ENCODE results near the gene ST3GAL4. TPM values are rescaled to one million over a fixed set of nuclear protein-coding genes. Genes with fewer than 3 reads are reported as not detected.

ST3GAL4 gene
- total and polyA plus RNA-seq, 7 experiments from 2014 or later, result 2.7 to 13.4 (median 4.1) TPM

DNA sequence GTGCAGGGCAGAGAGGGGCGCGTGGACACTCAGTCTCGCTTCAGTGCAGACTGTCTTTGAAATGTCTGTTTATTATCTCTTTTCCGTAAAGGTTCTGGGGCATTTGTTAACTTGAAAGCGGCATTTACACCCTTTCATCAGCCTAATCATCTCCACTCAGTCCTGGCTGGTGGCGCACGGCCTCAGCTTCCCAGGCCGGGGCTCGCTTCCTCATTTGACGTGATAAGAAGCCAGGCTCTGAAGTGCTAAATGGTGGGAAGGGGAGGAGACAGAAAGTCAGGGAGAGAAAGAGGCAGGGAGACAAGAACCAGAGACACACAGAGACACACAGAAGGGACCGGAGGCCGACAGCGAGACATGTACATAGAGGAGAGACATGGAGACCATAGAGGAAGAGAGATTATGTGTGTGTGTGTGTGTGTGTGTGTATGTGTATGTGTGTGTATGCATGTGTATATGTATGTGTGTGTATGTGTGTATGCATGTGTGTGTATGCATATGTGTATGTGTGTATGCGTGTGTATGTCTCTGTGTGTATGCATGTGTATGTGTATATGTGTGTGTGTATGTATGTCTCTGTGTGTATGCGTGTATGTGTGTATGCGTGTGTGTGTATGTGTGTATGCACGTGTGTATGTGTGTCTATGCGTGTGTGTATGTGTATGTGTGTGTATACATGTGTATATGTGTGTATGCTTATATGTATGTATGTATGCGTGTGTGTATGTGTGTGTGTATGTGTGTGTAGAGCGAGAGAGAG is 101.5 kb downstream of the ST3GAL4 start:
- Mint-ChIP-seq H3K4me3 (no peak overlapping the region), H3K9me3 (no peaks in the 10 kb centered on the region), H3K27ac (no peak overlapping the region), H3K27me3 (peaks cover 0 to 11% (median 4%) of the 10 kb centered on the region in 5 donors), H3K36me3 (no peaks in the 10 kb centered on the region), H3K4me1 (no peaks in the 10 kb centered on the region)
- Histone ChIP-seq H3K9me3 (ENCODE audit: control insufficient read depth in 2 of 3, low read length in 3 of 3) (no peaks in the 10 kb centered on the region), H3K4me3 (ENCODE audit: low read length) (no peak overlapping the region), H3K27me3 (ENCODE audit: control insufficient read depth in 2 of 2, insufficient read depth in 2 of 2, low read length in 2 of 2) (no peaks in the 10 kb centered on the region), H3K36me3 (ENCODE audit: control insufficient read depth in 2 of 3, insufficient read depth in 3 of 3, low read length in 3 of 3) (no peaks in the 10 kb centered on the region), H3K4me1 (ENCODE audit: control insufficient read depth in 2 of 2, insufficient read depth in 2 of 2, low read length in 2 of 2) (no peaks in the 10 kb centered on the region), H3K27ac (ENCODE audit: low read depth, low read length) (no peak overlapping the region)
- POLR2A ChIA-PET, result no interaction called here
- DNase-seq (no peak), ATAC-seq (peak; percentile 19)
- CTCF ChIA-PET, result no interaction called here
- intact Hi-C loops (cut with micrococcal nuclease), result no loop called here

DNA sequence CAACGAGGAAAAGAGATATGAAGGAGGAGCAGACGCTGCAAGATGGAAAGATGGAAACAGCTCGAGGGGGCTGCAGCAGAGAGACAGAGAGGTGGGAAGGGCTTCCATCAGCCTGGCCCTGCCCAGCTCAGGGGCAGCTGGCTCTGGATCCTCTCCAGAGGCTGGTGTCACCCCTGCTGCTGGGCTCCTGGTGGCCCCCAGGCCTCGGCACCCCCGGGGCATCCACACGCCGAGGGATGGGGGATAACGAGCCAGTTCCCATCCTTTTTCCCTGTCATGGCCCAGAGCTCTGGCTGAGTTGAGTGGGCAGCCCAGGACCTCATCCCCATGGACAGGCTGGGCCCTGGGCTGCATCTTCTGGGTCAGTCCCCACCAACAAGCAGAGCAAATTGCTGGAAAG is 102.3 kb downstream of the ST3GAL4 start:
- ChIA-PET CTCF (interaction anchor here (0.7 kb wide), 1 partner anchor 53 kb away, joined by 3 read pairs; no protein-coding TSS in a partner anchor), POLR2A (no interaction called here)
- no peaks in the 10 kb centered on the region for H3K36me3 ChIP-seq (ENCODE audit: control insufficient read depth in 2 of 3, insufficient read depth in 3 of 3, low read length in 3 of 3)
- peaks cover 0 to 11% (median 4%) of the 10 kb centered on the region in 5 donors for H3K27me3 Mint-ChIP-seq
- intact Hi-C loops (cut with micrococcal nuclease), result no loop called here
- no peak overlapping the region for H3K27ac ChIP-seq (ENCODE audit: low read depth, low read length)
- no peaks in the 10 kb centered on the region for H3K27me3 ChIP-seq (ENCODE audit: control insufficient read depth in 2 of 2, insufficient read depth in 2 of 2, low read length in 2 of 2)
- no peaks in the 10 kb centered on the region for H3K9me3 ChIP-seq (ENCODE audit: control insufficient read depth in 2 of 3, low read length in 3 of 3)
- H3K36me3 Mint-ChIP-seq, result no peaks in the 10 kb centered on the region
- no peak overlapping the region for H3K4me3 ChIP-seq (ENCODE audit: low read length)
- ATAC-seq (no peak), DNase-seq (no peak)
- H3K9me3 Mint-ChIP-seq, result no peaks in the 10 kb centered on the region
- no peaks in the 10 kb centered on the region for H3K4me1 Mint-ChIP-seq
- H3K4me3 Mint-ChIP-seq, result no peak overlapping the region
- H3K4me1 ChIP-seq (ENCODE audit: control insufficient read depth in 2 of 2, insufficient read depth in 2 of 2, low read length in 2 of 2), result no peaks in the 10 kb centered on the region
- H3K27ac Mint-ChIP-seq, result no peak overlapping the region

DNA sequence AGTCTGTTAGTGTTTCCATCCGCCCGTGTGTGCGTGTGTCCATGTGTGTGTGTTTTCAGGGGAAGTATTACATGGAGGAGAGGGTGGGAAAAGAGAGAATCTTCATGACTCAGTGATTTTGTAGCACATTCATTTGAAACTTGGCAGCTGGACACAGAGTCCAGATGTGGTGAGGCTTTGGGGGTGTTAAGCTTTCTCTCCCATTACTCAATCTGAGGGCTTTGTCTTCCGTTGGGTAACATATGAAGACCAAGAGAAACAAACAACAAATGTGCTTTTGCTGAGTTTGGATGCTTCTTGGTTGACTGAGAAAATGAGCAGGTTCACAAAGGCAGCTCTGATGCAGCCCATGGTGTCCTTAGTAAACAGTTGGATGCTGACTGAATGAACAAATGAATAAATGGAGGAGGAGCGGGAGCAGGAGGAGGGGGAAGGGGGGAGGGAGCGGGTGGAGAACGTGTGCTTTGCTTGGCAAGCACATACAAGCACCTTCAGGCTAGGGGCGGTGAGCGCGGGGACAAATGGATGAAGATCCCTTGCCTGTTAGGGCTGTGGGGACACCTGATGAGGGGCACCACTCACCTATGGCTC is 104.3 kb downstream of the ST3GAL4 start:
- no peak overlapping the region for H3K4me3 Mint-ChIP-seq
- ChIA-PET CTCF (interaction anchor here (1.6 kb wide), 1 partner anchor 21 kb away, joined by 7 read pairs; no protein-coding TSS in a partner anchor), POLR2A (no interaction called here)
- H3K36me3 Mint-ChIP-seq, result no peaks in the 10 kb centered on the region
- H3K27me3 Mint-ChIP-seq, result peaks cover 0 to 15% (median 4%) of the 10 kb centered on the region in 5 donors
- ATAC-seq, result no peak
- peaks cover 0 to 10% (median 4%) of the 10 kb centered on the region in 7 donors for H3K4me1 Mint-ChIP-seq
- H3K27ac Mint-ChIP-seq, result no peak overlapping the region
- Histone ChIP-seq H3K4me1 (ENCODE audit: control insufficient read depth in 2 of 2, insufficient read depth in 2 of 2, low read length in 2 of 2) (no peaks in the 10 kb centered on the region), H3K9me3 (ENCODE audit: control insufficient read depth in 2 of 3, low read length in 3 of 3) (peaks cover 0 to 4% (median 0%) of the 10 kb centered on the region in 3 experiments), H3K27me3 (ENCODE audit: control insufficient read depth in 2 of 2, insufficient read depth in 2 of 2, low read length in 2 of 2) (no peaks in the 10 kb centered on the region), H3K27ac (ENCODE audit: low read depth, low read length) (no peak overlapping the region), H3K36me3 (ENCODE audit: control insufficient read depth in 2 of 3, insufficient read depth in 3 of 3, low read length in 3 of 3) (no peaks in the 10 kb centered on the region), H3K4me3 (ENCODE audit: low read length) (no peak overlapping the region)
- intact Hi-C loops (cut with micrococcal nuclease), result no loop called here
- DNase-seq, result no peak
- H3K9me3 Mint-ChIP-seq, result peaks cover 0 to 5% (median 0%) of the 10 kb centered on the region in 11 donors

DNA sequence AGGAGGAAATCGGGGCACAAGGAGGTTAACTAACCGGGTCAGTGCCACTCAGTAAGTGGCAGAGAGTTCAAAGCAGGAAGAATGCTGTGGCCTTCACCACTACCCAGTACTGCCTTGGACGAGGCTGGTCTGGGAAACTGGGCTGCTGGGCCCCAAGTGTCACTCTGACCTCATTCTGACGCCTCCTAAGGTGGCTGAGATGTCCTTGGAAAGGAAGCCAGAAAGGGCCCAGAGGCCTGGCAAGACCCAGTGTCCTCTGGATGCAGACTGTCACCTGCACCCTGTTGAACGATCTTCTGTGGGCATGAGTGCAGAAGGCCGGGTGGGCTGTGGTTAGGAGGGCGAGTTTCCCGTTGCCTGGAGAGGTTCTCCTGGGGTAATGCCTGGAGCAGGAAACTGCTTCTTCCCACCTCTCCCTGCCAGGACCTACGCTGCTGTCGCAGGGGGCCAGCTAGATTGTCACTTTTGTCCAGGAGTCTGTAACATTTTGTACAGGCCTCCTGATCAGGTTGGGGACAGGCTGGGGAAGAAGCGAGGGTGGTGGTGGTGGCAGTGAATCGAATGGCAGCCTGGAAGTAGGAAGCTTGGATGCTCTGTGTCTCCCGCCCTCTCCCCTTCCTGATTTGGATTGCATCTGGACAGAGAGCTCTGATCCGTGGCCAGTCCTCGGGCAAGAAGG is 105.1 kb downstream of the ST3GAL4 start:
- intact Hi-C loops (cut with micrococcal nuclease), result no loop called here
- Mint-ChIP-seq H3K4me1 (peaks cover 0 to 18% (median 11%) of the 10 kb centered on the region in 7 donors), H3K27me3 (peaks cover 0 to 15% (median 4%) of the 10 kb centered on the region in 5 donors), H3K27ac (no peak overlapping the region), H3K36me3 (no peaks in the 10 kb centered on the region), H3K9me3 (peaks cover 0 to 5% (median 0%) of the 10 kb centered on the region in 11 donors), H3K4me3 (no peak overlapping the region)
- POLR2A ChIA-PET, result no interaction called here
- Histone ChIP-seq H3K9me3 (ENCODE audit: control insufficient read depth in 2 of 3, low read length in 3 of 3) (peaks cover 0 to 5% (median 0%) of the 10 kb centered on the region in 3 experiments), H3K27ac (ENCODE audit: low read depth, low read length) (no peak overlapping the region), H3K36me3 (ENCODE audit: control insufficient read depth in 2 of 3, insufficient read depth in 3 of 3, low read length in 3 of 3) (no peaks in the 10 kb centered on the region), H3K4me1 (ENCODE audit: control insufficient read depth in 2 of 2, insufficient read depth in 2 of 2, low read length in 2 of 2) (peaks cover 0 to 6% of the 10 kb centered on the region in 2 donors), H3K4me3 (ENCODE audit: low read length) (no peak overlapping the region), H3K27me3 (ENCODE audit: control insufficient read depth in 2 of 2, insufficient read depth in 2 of 2, low read length in 2 of 2) (no peaks in the 10 kb centered on the region)
- CTCF ChIA-PET, result interaction anchor here (1.9 kb wide), 1 partner anchor 20 kb away, joined by 7 read pairs; no protein-coding TSS in a partner anchor
- DNase-seq (no peak), ATAC-seq (no peak)

DNA sequence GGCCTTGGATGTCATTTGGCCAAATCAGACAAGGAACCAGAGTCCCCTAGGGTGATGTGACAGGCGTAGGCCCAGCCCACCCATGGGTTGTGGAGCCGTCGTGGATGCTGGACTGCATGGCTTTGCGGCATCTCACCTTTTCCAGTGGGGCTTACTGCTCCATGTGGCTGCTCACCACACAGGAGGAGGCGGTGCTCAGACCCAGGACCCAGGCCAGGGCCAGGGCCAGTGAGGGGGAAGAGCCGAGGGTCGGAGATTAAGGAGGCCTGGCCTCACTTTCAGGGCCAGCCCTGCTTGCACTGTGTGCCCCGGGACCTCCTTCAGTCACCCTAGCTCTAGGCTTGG is 105.6 kb downstream of the ST3GAL4 start:
- H3K4me1 ChIP-seq (ENCODE audit: control insufficient read depth in 2 of 2, insufficient read depth in 2 of 2, low read length in 2 of 2), result peaks cover 0 to 10% of the 10 kb centered on the region in 2 donors
- Mint-ChIP-seq H3K27me3 (peaks cover 0 to 12% (median 1%) of the 10 kb centered on the region in 5 donors), H3K9me3 (peaks cover 0 to 5% (median 2%) of the 10 kb centered on the region in 11 donors), H3K4me3 (no peak overlapping the region), H3K27ac (no peak overlapping the region), H3K4me1 (peaks cover 3 to 23% (median 17%) of the 10 kb centered on the region in 7 donors), H3K36me3 (no peaks in the 10 kb centered on the region)
- peaks cover 0 to 5% (median 0%) of the 10 kb centered on the region in 3 experiments for H3K9me3 ChIP-seq (ENCODE audit: control insufficient read depth in 2 of 3, low read length in 3 of 3)
- H3K4me3 ChIP-seq (ENCODE audit: low read length), result no peak overlapping the region
- ATAC-seq, result no peak
- intact Hi-C loops (cut with micrococcal nuclease), result no loop called here
- no peak for DNase-seq
- no peak overlapping the region for H3K27ac ChIP-seq (ENCODE audit: low read depth, low read length)
- no peaks in the 10 kb centered on the region for H3K36me3 ChIP-seq (ENCODE audit: control insufficient read depth in 2 of 3, insufficient read depth in 3 of 3, low read length in 3 of 3)
- H3K27me3 ChIP-seq (ENCODE audit: control insufficient read depth in 2 of 2, insufficient read depth in 2 of 2, low read length in 2 of 2), result no peaks in the 10 kb centered on the region
- CTCF ChIA-PET, result interaction anchor here (1.9 kb wide), 1 partner anchor 20 kb away, joined by 7 read pairs; no protein-coding TSS in a partner anchor
- POLR2A ChIA-PET, result no interaction called here

DNA sequence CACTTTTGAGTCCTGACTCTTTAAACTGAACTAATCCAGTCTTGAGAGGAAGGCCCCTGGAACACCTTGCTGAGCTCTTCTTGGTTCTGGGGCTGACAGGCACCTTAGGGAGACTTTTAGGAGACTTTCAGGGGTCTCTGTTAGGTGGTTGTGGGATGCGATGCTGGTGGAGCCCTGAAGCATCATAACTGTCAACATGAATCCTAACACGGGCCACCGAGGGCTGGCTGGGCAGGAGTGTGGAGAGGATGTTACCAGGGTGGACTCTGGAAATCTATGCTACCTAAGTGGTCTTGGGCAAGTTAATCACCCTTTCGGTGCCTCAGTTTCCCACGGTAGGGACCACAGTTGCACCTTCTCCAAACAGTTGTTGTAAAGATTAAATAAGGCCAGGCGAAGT is 106.5 kb downstream of the ST3GAL4 start:
- Mint-ChIP-seq H3K36me3 (no peaks in the 10 kb centered on the region), H3K27ac (no peak overlapping the region), H3K4me1 (peaks cover 10 to 30% (median 24%) of the 10 kb centered on the region in 7 donors), H3K27me3 (peaks cover 0 to 11% (median 0%) of the 10 kb centered on the region in 5 donors), H3K9me3 (peaks cover 0 to 5% (median 2%) of the 10 kb centered on the region in 11 donors), H3K4me3 (no peak overlapping the region)
- Histone ChIP-seq H3K9me3 (ENCODE audit: control insufficient read depth in 2 of 3, low read length in 3 of 3) (peaks cover 0 to 5% (median 0%) of the 10 kb centered on the region in 3 experiments), H3K27ac (ENCODE audit: low read depth, low read length) (no peak overlapping the region), H3K4me1 (ENCODE audit: control insufficient read depth in 2 of 2, insufficient read depth in 2 of 2, low read length in 2 of 2) (peaks cover 0 to 12% of the 10 kb centered on the region in 2 donors), H3K36me3 (ENCODE audit: control insufficient read depth in 2 of 3, insufficient read depth in 3 of 3, low read length in 3 of 3) (no peaks in the 10 kb centered on the region), H3K4me3 (ENCODE audit: low read length) (no peak overlapping the region), H3K27me3 (ENCODE audit: control insufficient read depth in 2 of 2, insufficient read depth in 2 of 2, low read length in 2 of 2) (no peaks in the 10 kb centered on the region)
- DNase-seq (no peak), ATAC-seq (no peak)
- ChIA-PET CTCF (interaction anchor here (1.9 kb wide), 1 partner anchor 19 kb away, joined by 7 read pairs; no protein-coding TSS in a partner anchor), POLR2A (interaction anchor here (0.6 kb wide), 1 partner anchor 14 kb away, joined by 3 read pairs; no protein-coding TSS in a partner anchor)
- intact Hi-C loops (cut with micrococcal nuclease), result no loop called here
